ENCODE data around the gene STK11IP.
"Not testable (repeated sequence)": the region's sequence is repeated elsewhere in the genome, so short reads cannot be mapped to it uniquely, and the experiment has no call there.

STK11IP gene

GRCh38 chr2:219644801-219645480 lies 47.3 kb downstream of the STK11IP start:
- Mint-ChIP-seq H3K4me3 (no peak overlapping the region), H3K27ac (peak overlapping the region in 1 of 3 experiments; percentile 36), H3K27me3 (ENCODE audit: low read depth) (peaks cover 25% of the 10 kb centered on the region), H3K4me1 (peaks cover 30% of the 10 kb centered on the region), H3K36me3 (ENCODE audit: low read depth) (no peaks in the 10 kb centered on the region), H3K9me3 (no peaks in the 10 kb centered on the region)
- TF ChIP-seq CTCF (IDR thresholded peaks at IDR 0.05; ENCODE audit: unreplicated experiment in 3 of 3): no peak

GRCh38 chr2:219645631-219646527 lies 48.2 kb downstream of the STK11IP start:
- H3K27ac Mint-ChIP-seq: peak overlapping the region in 1 of 3 experiments; percentile 36
- no peaks in the 10 kb centered on the region for H3K36me3 Mint-ChIP-seq (ENCODE audit: low read depth)
- H3K4me3 Mint-ChIP-seq: no peak overlapping the region
- no peaks in the 10 kb centered on the region for H3K9me3 Mint-ChIP-seq
- H3K4me1 Mint-ChIP-seq: peaks cover 30% of the 10 kb centered on the region
- no peak for TF ChIP-seq CTCF (IDR thresholded peaks at IDR 0.05; ENCODE audit: unreplicated experiment in 3 of 3)
- H3K27me3 Mint-ChIP-seq (ENCODE audit: low read depth): peaks cover 32% of the 10 kb centered on the region

- no peak for TF ChIP-seq CTCF (IDR thresholded peaks at IDR 0.05; ENCODE audit: unreplicated experiment in 3 of 3)
- no peak overlapping the region for H3K4me3 Mint-ChIP-seq
Observed at GRCh38 chr2:219648176-219648575, 50.5 kb downstream of the STK11IP start.

GRCh38 chr2:219648963-219649362 lies 51.3 kb downstream of the STK11IP start:
- Mint-ChIP-seq H3K4me3 (no peak overlapping the region), H3K9me3 (peaks cover 7% of the 10 kb centered on the region), H3K4me1 (peaks cover 13% of the 10 kb centered on the region), H3K27me3 (ENCODE audit: low read depth) (peaks cover 29% of the 10 kb centered on the region), H3K27ac (no peak overlapping the region), H3K36me3 (ENCODE audit: low read depth) (no peaks in the 10 kb centered on the region)
- no peak for TF ChIP-seq CTCF (IDR thresholded peaks at IDR 0.05; ENCODE audit: unreplicated experiment in 3 of 3)

More at GRCh38 chr2:219648176-219648575, 50.5 kb downstream of the STK11IP start:
- H3K27me3 Mint-ChIP-seq (ENCODE audit: low read depth): peaks cover 34% of the 10 kb centered on the region
- no peak overlapping the region for H3K27ac Mint-ChIP-seq
- no peaks in the 10 kb centered on the region for H3K36me3 Mint-ChIP-seq (ENCODE audit: low read depth)
- H3K4me1 Mint-ChIP-seq: peaks cover 13% of the 10 kb centered on the region
- H3K9me3 Mint-ChIP-seq: peaks cover 7% of the 10 kb centered on the region

GRCh38 chr2:219650426-219651248 lies 53.0 kb downstream of the STK11IP start:
- Mint-ChIP-seq H3K9me3 (peaks cover 7% of the 10 kb centered on the region), H3K27me3 (ENCODE audit: low read depth) (peaks cover 24% of the 10 kb centered on the region), H3K27ac (no peak overlapping the region), H3K4me1 (peaks cover 6% of the 10 kb centered on the region), H3K4me3 (no peak overlapping the region), H3K36me3 (ENCODE audit: low read depth) (no peaks in the 10 kb centered on the region)
- no peak for TF ChIP-seq CTCF (IDR thresholded peaks at IDR 0.05; ENCODE audit: unreplicated experiment in 3 of 3)

GRCh38 chr2:219651656-219652055 lies 54.0 kb downstream of the STK11IP start:
- H3K27ac Mint-ChIP-seq; H3K36me3 Mint-ChIP-seq (ENCODE audit: low read depth); H3K9me3 Mint-ChIP-seq; H3K4me1 Mint-ChIP-seq; H3K4me3 Mint-ChIP-seq: not testable (repeated sequence)
- peaks cover 24% of the 10 kb centered on the region for H3K27me3 Mint-ChIP-seq (ENCODE audit: low read depth)

Data from nephron (organoid).